HepG2 (cell line): Measurements from ENCODE around the gene HSPB6. TPM values are rescaled to one million over a fixed set of nuclear protein-coding genes. Genes with fewer than 3 reads are reported as not detected.

Experiments used
- BORCS8-MEF2B ChIP-seq: sonication (generic); formaldehyde crosslinking; IDR thresholded peaks from 2 replicates; pipeline ENCODE4 v1.8.0; 2022; ENCODE audit warnings: mild to moderate bottlenecking, missing genetic modification reagents
- FOXA1 ChIP-seq, 2 experiments: fragments of 450-650 bp in 1 of 2; sonication (generic) in 1 of 2; formaldehyde crosslinking in 1 of 2; IDR thresholded peaks; 2 replicates each; pipeline versions ENCODE4 v1.4.0 to v1.6.1; 2016 to 2020; ENCODE audit warnings: missing genetic modification reagents in 1 of 2
- GMEB2 ChIP-seq: IDR thresholded peaks from 2 replicates; pipeline ENCODE4 v1.6.1; 2016; ENCODE audit warnings: missing biosample characterization, missing genetic modification reagents, low read depth
- POLR2G ChIP-seq: fragments of 200-400 bp; formaldehyde crosslinking; IDR thresholded peaks from 2 replicates; pipeline ENCODE4 v1.6.1; 2018; ENCODE audit warnings: mild to moderate bottlenecking, low read depth, low read length, moderate library complexity
- PREB ChIP-seq: sonication (generic); formaldehyde crosslinking; IDR thresholded peaks from 2 replicates; pipeline ENCODE4 v1.4.0; 2020; ENCODE audit warnings: missing genetic modification reagents
- SNAPC5 ChIP-seq: sonication (generic); formaldehyde crosslinking; IDR thresholded peaks from 2 replicates; pipeline ENCODE4 v1.8.1; 2023; ENCODE audit warnings: mild to moderate bottlenecking, missing genetic modification reagents, borderline replicate concordance
- SNRNP70 ChIP-seq: fragments of 200-400 bp; formaldehyde crosslinking; IDR thresholded peaks from 2 replicates; pipeline ENCODE4 v1.6.1; 2017; ENCODE audit warnings: mild to moderate bottlenecking, low read depth, low read length, moderate library complexity
- TSC22D2 ChIP-seq: sonication (generic); formaldehyde crosslinking; IDR thresholded peaks from 2 replicates; pipeline ENCODE4 v1.5.1; 2020; ENCODE audit warnings: missing genetic modification reagents, mild to moderate bottlenecking, borderline replicate concordance
- U2AF2 ChIP-seq: fragments of 200-400 bp; formaldehyde crosslinking; IDR thresholded peaks from 2 replicates; pipeline ENCODE4 v1.6.1; 2017; ENCODE audit warnings: low read depth, mild to moderate bottlenecking, low read length
- ZNF263 ChIP-seq: sonication (generic); formaldehyde crosslinking; IDR thresholded peaks from 2 replicates; pipeline ENCODE4 v1.4.0; 2020; ENCODE audit warnings: missing genetic modification reagents
- ZNF331 ChIP-seq: sonication (generic); formaldehyde crosslinking; IDR thresholded peaks from 2 replicates; pipeline ENCODE4 v1.4.0; 2020; ENCODE audit warnings: missing genetic modification reagents
- ZNF354B ChIP-seq: sonication (generic); formaldehyde crosslinking; IDR thresholded peaks from 2 replicates; pipeline ENCODE4 v1.8.0; 2022; ENCODE audit warnings: mild to moderate bottlenecking, missing genetic modification reagents
- ZNF430 ChIP-seq: sonication (generic); formaldehyde crosslinking; IDR thresholded peaks from 2 replicates; pipeline ENCODE4 v1.9.0; 2021; ENCODE audit warnings: mild to moderate bottlenecking, missing genetic modification reagents
- ZNF512 ChIP-seq: sonication (generic); formaldehyde crosslinking; IDR thresholded peaks from 2 replicates; pipeline ENCODE4 v1.4.0; 2020; ENCODE audit warnings: mild to moderate bottlenecking, missing genetic modification reagents
- ZNF550 ChIP-seq: sonication (generic); formaldehyde crosslinking; IDR thresholded peaks from 2 replicates; pipeline ENCODE4 v1.4.0; 2020; ENCODE audit warnings: mild to moderate bottlenecking, missing genetic modification reagents, borderline replicate concordance
- ZNF646 ChIP-seq: sonication (generic); formaldehyde crosslinking; IDR thresholded peaks from 2 replicates; pipeline ENCODE4 v1.9.0; 2021; ENCODE audit warnings: mild to moderate bottlenecking, missing genetic modification reagents
- ZNF672 ChIP-seq: sonication (generic); formaldehyde crosslinking; IDR thresholded peaks from 2 replicates; pipeline ENCODE4 v1.8.1; 2022; ENCODE audit warnings: missing genetic modification reagents
- ZNF878 ChIP-seq: sonication (generic); formaldehyde crosslinking; IDR thresholded peaks from 2 replicates; pipeline ENCODE4 v1.8.1; 2023; ENCODE audit warnings: mild to moderate bottlenecking, missing genetic modification reagents, moderate library complexity
- polyA plus RNA-seq, 8 experiments: library from polyadenylated mRNA; depleted of rRNA in 3 of 8; stranded (reverse) in 7 of 8; unstranded in 1 of 8; fragments of >200 nt; fragmentation: Illumina TruSeq in 4 of 8; extraction: Trizol in 4 of 8; gene quantifications; 2 replicates each; pipeline versions ENCODE4 v1.2.1 to v1.2.3, GENCODE V29; 2011 to 2016; ENCODE audit warnings: low read depth in 4 of 8, missing spikeins in 1 of 8, mixed read lengths in 1 of 8; ENCODE audit not compliant: insufficient read depth in 1 of 8
- total RNA-seq, 5 experiments: library from RNA; depleted of rRNA; stranded (reverse); fragments of >200 nt; fragmentation: Illumina TruSeq; extraction: Trizol; gene quantifications; 2 replicates each; pipeline ENCODE4 v1.2.3, GENCODE V29; 2016; ENCODE audit warnings: low read depth in 1 of 5

HSPB6 gene
- total and polyA plus RNA-seq, 2 of the 13 experiments (the other 11 are each of a cell fraction or from before 2014, with no cell fraction given): 0.18 TPM; not detected in 1

GRCh38 chr19:35748106-35749020 lies 8.5 kb downstream of the HSPB6 start, which contains the start of gene LIN37 (continued):
- TF ChIP-seq TSC22D2 (CRISPR knock-in tag) (no peak), ZNF430 (CRISPR knock-in tag) (no peak), ZNF354B (CRISPR knock-in tag) (no peak), SNAPC5 (CRISPR knock-in tag) (0 out of 2 replicates have a peak, but pooled peaks have one; percentile 46), PREB (CRISPR knock-in tag) (no peak), U2AF2 (no peak), ZNF646 (CRISPR knock-in tag) (no peak), ZNF878 (CRISPR knock-in tag) (no peak), ZNF263 (CRISPR knock-in tag) (no peak), ZNF550 (no peak), SNRNP70 (no peak), FOXA1 (IDR thresholded peaks at IDR 0.05) (no peak), FOXA1 (CRISPR knock-in tag; IDR thresholded peaks at IDR 0.05) (no peak), ZNF331 (CRISPR knock-in tag) (no peak), POLR2G (peak; percentile 84), ZNF672 (no peak), BORCS8-MEF2B (peak; percentile 74), ZNF512 (CRISPR knock-in tag) (no peak), GMEB2 (CRISPR knock-in tag) (peak; percentile 54; the same call in 1 of the 2 replicates)
